ENCODE data around the gene PPIA.

GRCh38 chr7:44799939-44800338, 3.5 kb downstream of the PPIA start:
- TF ChIP-seq MXI1 (conservative IDR thresholded peaks at IDR 0.05; ENCODE audit: poor library complexity, severe bottlenecking), result no peak
- no peak for TF ChIP-seq CTCF (IDR thresholded peaks at IDR 0.05; ENCODE audit: poor library complexity, severe bottlenecking)
- TF ChIP-seq SMC3 (conservative IDR thresholded peaks at IDR 0.05; ENCODE audit: poor library complexity), result no peak
- TF ChIP-seq, protein P1, sequence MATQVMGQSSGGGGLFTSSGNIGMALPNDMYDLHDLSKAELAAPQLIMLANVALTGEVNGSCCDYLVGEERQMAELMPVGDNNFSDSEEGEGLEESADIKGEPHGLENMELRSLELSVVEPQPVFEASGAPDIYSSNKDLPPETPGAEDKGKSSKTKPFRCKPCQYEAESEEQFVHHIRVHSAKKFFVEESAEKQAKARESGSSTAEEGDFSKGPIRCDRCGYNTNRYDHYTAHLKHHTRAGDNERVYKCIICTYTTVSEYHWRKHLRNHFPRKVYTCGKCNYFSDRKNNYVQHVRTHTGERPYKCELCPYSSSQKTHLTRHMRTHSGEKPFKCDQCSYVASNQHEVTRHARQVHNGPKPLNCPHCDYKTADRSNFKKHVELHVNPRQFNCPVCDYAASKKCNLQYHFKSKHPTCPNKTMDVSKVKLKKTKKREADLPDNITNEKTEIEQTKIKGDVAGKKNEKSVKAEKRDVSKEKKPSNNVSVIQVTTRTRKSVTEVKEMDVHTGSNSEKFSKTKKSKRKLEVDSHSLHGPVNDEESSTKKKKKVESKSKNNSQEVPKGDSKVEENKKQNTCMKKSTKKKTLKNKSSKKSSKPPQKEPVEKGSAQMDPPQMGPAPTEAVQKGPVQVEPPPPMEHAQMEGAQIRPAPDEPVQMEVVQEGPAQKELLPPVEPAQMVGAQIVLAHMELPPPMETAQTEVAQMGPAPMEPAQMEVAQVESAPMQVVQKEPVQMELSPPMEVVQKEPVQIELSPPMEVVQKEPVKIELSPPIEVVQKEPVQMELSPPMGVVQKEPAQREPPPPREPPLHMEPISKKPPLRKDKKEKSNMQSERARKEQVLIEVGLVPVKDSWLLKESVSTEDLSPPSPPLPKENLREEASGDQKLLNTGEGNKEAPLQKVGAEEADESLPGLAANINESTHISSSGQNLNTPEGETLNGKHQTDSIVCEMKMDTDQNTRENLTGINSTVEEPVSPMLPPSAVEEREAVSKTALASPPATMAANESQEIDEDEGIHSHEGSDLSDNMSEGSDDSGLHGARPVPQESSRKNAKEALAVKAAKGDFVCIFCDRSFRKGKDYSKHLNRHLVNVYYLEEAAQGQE (IDR thresholded peaks at IDR 0.05; ENCODE audit: borderline replicate concordance), result no peak
- no peak for TF ChIP-seq POLR2AphosphoS5 (IDR thresholded peaks at IDR 0.05)
- no peak for TF ChIP-seq EZH2 (IDR thresholded peaks at IDR 0.05; ENCODE audit: borderline replicate concordance, insufficient read depth, low read length, poor library complexity, severe bottlenecking)
- TF ChIP-seq TAF1 (IDR thresholded peaks at IDR 0.05; ENCODE audit: low read depth), result no peak

All from neural cell (in vitro differentiated cells).